SH-SY5Y (cell line): ENCODE measurements around the gene SLAIN1.

ENCODE experiments used
- GATA2 ChIP-seq: IDR thresholded peaks from 2 replicates; pipeline ENCODE4 v1.6.1; 2011; ENCODE audit warnings: mild to moderate bottlenecking, low read depth, low read length
- GATA3 ChIP-seq: IDR thresholded peaks from 2 replicates; pipeline ENCODE4 v1.6.1; 2011; ENCODE audit warnings: low read depth, mild to moderate bottlenecking, low read length, moderate library complexity

DNA sequence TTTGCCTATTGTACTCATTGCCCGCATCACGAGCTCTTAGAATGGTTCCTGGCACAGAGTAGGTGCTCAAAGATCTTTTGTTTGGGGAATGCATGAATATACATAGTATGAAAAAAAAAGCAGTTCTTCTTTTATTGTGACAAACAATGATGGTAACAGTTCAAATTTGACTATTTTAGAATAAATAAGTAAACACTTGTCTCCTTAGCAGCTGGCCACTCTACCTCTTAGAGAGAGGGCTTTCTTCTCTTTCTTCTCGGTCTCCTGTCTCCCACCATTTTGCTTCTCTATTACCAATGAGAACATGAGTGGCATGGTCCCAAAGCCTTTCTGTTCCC lies 639 bp upstream of the SLAIN1 start:
- no peak for TF ChIP-seq GATA2
- TF ChIP-seq GATA3, result no peak
